Measurements from ENCODE around the gene UBR2. TPM values are rescaled to one million over a fixed set of nuclear protein-coding genes. Genes with fewer than 3 reads are reported as not detected.
"Not testable (repeated sequence)": the region's sequence is repeated elsewhere in the genome, so short reads cannot be mapped to it uniquely, and the experiment has no call there.

UBR2 gene
- total RNA-seq, 1 donor from 2014 or later: 32.0 TPM

GRCh38 chr6:42661540-42662153 is 97.8 kb downstream of the UBR2 start:
- DNase-seq (peak; percentile 82), ATAC-seq (ENCODE audit: poor library complexity) (peak; percentile 90)
- intact Hi-C loops (cut with DNase I): loop anchor here (2.0 to 5.0 kb wide), 2 partner anchors 65 to 216 kb away; partner anchors contain the start of gene RPL7L1

GRCh38 chr6:42664718-42665117 is 100.9 kb downstream of the UBR2 start:
- intact Hi-C loops (cut with DNase I): loop anchor here (5.0 kb wide), 2 partner anchors 203 to 213 kb away; partner anchors contain the start of gene RPL7L1
- DNase-seq: no peak
- no peak for ATAC-seq (ENCODE audit: poor library complexity)

GRCh38 chr6:42674368-42674767 is 110.5 kb downstream of the UBR2 start:
- intact Hi-C loops (cut with DNase I); ATAC-seq (ENCODE audit: poor library complexity); DNase-seq: not testable (repeated sequence)

GRCh38 chr6:42674780-42675179 is 111.0 kb downstream of the UBR2 start:
- no peak for ATAC-seq (ENCODE audit: poor library complexity)
- intact Hi-C loops (cut with DNase I): no loop called here
- no peak for DNase-seq

GRCh38 chr6:42679358-42679757 is 115.5 kb downstream of the UBR2 start:
- no peak for DNase-seq
- ATAC-seq (ENCODE audit: poor library complexity): no peak

GRCh38 chr6:42688281-42688680 is 124.5 kb downstream of the UBR2 start:
- ATAC-seq (ENCODE audit: poor library complexity): no peak
- intact Hi-C loops (cut with DNase I): no loop called here
- no peak for DNase-seq

More at GRCh38 chr6:42679358-42679757, 115.5 kb downstream of the UBR2 start:
- intact Hi-C loops (cut with DNase I): no loop called here

- intact Hi-C loops (cut with DNase I): no loop called here
- no peak for ATAC-seq (ENCODE audit: poor library complexity)
Observed at GRCh38 chr6:42689371-42689770, 125.5 kb downstream of the UBR2 start.

GRCh38 chr6:42690151-42690702 is 126.4 kb downstream of the UBR2 start:
- intact Hi-C loops (cut with DNase I): no loop called here
- DNase-seq: no peak
- no peak for ATAC-seq (ENCODE audit: poor library complexity)

More at GRCh38 chr6:42689371-42689770, 125.5 kb downstream of the UBR2 start:
- DNase-seq: no peak

- DNase-seq (no peak), ATAC-seq (ENCODE audit: poor library complexity) (no peak)
- intact Hi-C loops (cut with DNase I): no loop called here
Observed at GRCh38 chr6:42690872-42691271, 127.0 kb downstream of the UBR2 start.

- DNase-seq (no peak), ATAC-seq (ENCODE audit: poor library complexity) (no peak)
- intact Hi-C loops (cut with DNase I): no loop called here
Observed at GRCh38 chr6:42692137-42692911, 128.5 kb downstream of the UBR2 start.

GRCh38 chr6:42693725-42694323 is 130.0 kb downstream of the UBR2 start:
- ATAC-seq (ENCODE audit: poor library complexity) (no peak), DNase-seq (no peak)
- intact Hi-C loops (cut with DNase I): no loop called here

GRCh38 chr6:42694586-42694985 is 130.8 kb downstream of the UBR2 start:
- intact Hi-C loops (cut with DNase I): no loop called here

GRCh38 chr6:42696526-42697267 is 132.9 kb downstream of the UBR2 start:
- DNase-seq (no peak), ATAC-seq (ENCODE audit: poor library complexity) (peak; percentile 47)
- intact Hi-C loops (cut with DNase I): no loop called here

More at GRCh38 chr6:42694586-42694985, 130.8 kb downstream of the UBR2 start:
- DNase-seq (no peak), ATAC-seq (ENCODE audit: poor library complexity) (no peak)

GRCh38 chr6:42697268-42697655 is 133.4 kb downstream of the UBR2 start:
- intact Hi-C loops (cut with DNase I): no loop called here
- DNase-seq: no peak
- ATAC-seq (ENCODE audit: poor library complexity): no peak

GRCh38 chr6:42698217-42698616 is 134.4 kb downstream of the UBR2 start:
- no peak for ATAC-seq (ENCODE audit: poor library complexity)
- intact Hi-C loops (cut with DNase I): no loop called here

GRCh38 chr6:42702200-42702599 is 138.4 kb downstream of the UBR2 start:
- intact Hi-C loops (cut with DNase I): no loop called here
- no peak for ATAC-seq (ENCODE audit: poor library complexity)
- DNase-seq: no peak

More at GRCh38 chr6:42698217-42698616, 134.4 kb downstream of the UBR2 start:
- no peak for DNase-seq

- intact Hi-C loops (cut with DNase I); ATAC-seq (ENCODE audit: poor library complexity); DNase-seq: not testable (repeated sequence)
Observed at GRCh38 chr6:42702786-42703185, 139.0 kb downstream of the UBR2 start.

GRCh38 chr6:42704251-42704936 is 140.6 kb downstream of the UBR2 start:
- DNase-seq: peak; percentile 58
- intact Hi-C loops (cut with DNase I): no loop called here
- ATAC-seq (ENCODE audit: poor library complexity): peak; percentile 45

Measured in Right ventricle myocardium superior (tissue), 1 donor.